Astrocyte (in vitro differentiated cells and primary cell): ENCODE results near the gene MBNL1. TPM values are rescaled to one million over a fixed set of nuclear protein-coding genes. Genes with fewer than 3 reads are reported as not detected.

Source experiments
- DNase-seq: peaks from one replicate; pipeline ENCODE4 v3.0.0-alpha.2; 2010; ENCODE audit warnings: low read depth
- FAIRE-seq: peaks from 2 replicates; lab custom pipeline; 2011; peaks lifted over from hg19 to GRCh38; lab: Jason Lieb, UNC
- H2AFZ ChIP-seq: 2 replicates; pipeline ENCODE4 v1.6.0; 2012; ENCODE audit warnings: low read depth, low read length, inconsistent platforms
- H3K27ac ChIP-seq: 2 replicates; pipeline ENCODE4 v1.5.1; 2011; ENCODE audit warnings: low read depth, low read length, inconsistent platforms
- H3K27me3 ChIP-seq: 2 replicates; pipeline ENCODE4 v1.6.0; 2011; ENCODE audit warnings: low read length, inconsistent platforms; ENCODE audit not compliant: insufficient read depth
- H3K36me3 ChIP-seq: 2 replicates; pipeline ENCODE4 v1.5.1; 2011; ENCODE audit warnings: low read length, inconsistent platforms; ENCODE audit not compliant: insufficient read depth
- H3K4me1 ChIP-seq: 2 replicates; pipeline ENCODE4 v1.5.1; 2011; ENCODE audit warnings: low read length, inconsistent platforms; ENCODE audit not compliant: insufficient read depth
- H3K4me2 ChIP-seq: 2 replicates; pipeline ENCODE4 v1.6.0; 2012; ENCODE audit warnings: low read length, inconsistent platforms
- H3K4me3 ChIP-seq: 2 replicates; pipeline ENCODE4 v1.5.1; 2011; ENCODE audit warnings: low read depth, mild to moderate bottlenecking, low read length, inconsistent platforms; ENCODE audit not compliant: insufficient read depth
- H3K79me2 ChIP-seq: 2 replicates; pipeline ENCODE4 v1.6.0; 2012; ENCODE audit warnings: mild to moderate bottlenecking, low read length, inconsistent platforms; ENCODE audit not compliant: insufficient read depth
- H3K9ac ChIP-seq: 2 replicates; pipeline ENCODE4 v1.6.0; 2012; ENCODE audit warnings: mild to moderate bottlenecking, low read length, inconsistent platforms
- H3K9me3 ChIP-seq: 2 replicates; pipeline ENCODE4 v1.5.1; 2012; ENCODE audit warnings: low read depth, mild to moderate bottlenecking, low read length, inconsistent platforms; ENCODE audit not compliant: insufficient read depth
- H4K20me1 ChIP-seq: 2 replicates; pipeline ENCODE4 v1.6.0; 2012; ENCODE audit warnings: low read length, inconsistent platforms; ENCODE audit not compliant: insufficient read depth
- H3K27ac Mint-ChIP-seq: one replicate; pipeline ENCODE4 v1.8.0; 2021; ENCODE audit warnings: mild to moderate bottlenecking, mixed read lengths; ENCODE audit not compliant: unreplicated experiment
- H3K27me3 Mint-ChIP-seq: one replicate; pipeline ENCODE4 v1.8.0; 2021; ENCODE audit warnings: low read depth, mixed read lengths; ENCODE audit not compliant: unreplicated experiment
- H3K36me3 Mint-ChIP-seq: one replicate; pipeline ENCODE4 v1.8.0; 2021; ENCODE audit warnings: low read depth, mixed read lengths; ENCODE audit not compliant: unreplicated experiment
- H3K4me1 Mint-ChIP-seq: one replicate; pipeline ENCODE4 v1.8.0; 2021; ENCODE audit warnings: low read depth, mixed read lengths; ENCODE audit not compliant: unreplicated experiment
- H3K4me3 Mint-ChIP-seq: one replicate; pipeline ENCODE4 v1.8.0; 2021; ENCODE audit warnings: mild to moderate bottlenecking, moderate library complexity, mixed read lengths; ENCODE audit not compliant: unreplicated experiment
- H3K9me3 Mint-ChIP-seq: one replicate; pipeline ENCODE4 v1.8.0; 2021; ENCODE audit warnings: mild to moderate bottlenecking, mixed read lengths; ENCODE audit not compliant: unreplicated experiment
- CTCF ChIP-seq: IDR thresholded peaks from 2 replicates; pipeline ENCODE4 v1.5.1; 2011; ENCODE audit warnings: low read depth, mild to moderate bottlenecking, inconsistent platforms, low read length, moderate library complexity; ENCODE audit not compliant: insufficient read depth
- EZH2 ChIP-seq: IDR thresholded peaks from 2 replicates; pipeline ENCODE4 v1.6.1; 2012; ENCODE audit warnings: mild to moderate bottlenecking, low read length, inconsistent platforms; ENCODE audit not compliant: insufficient read depth
- total RNA-seq: library from RNA; stranded (reverse); gene quantifications from 2 replicates; pipeline ENCODE4 v1.2.1, GENCODE V29; 2021

MBNL1 gene
- total RNA-seq, 1 donor from 2014 or later = 93.1 TPM

- peaks cover 6% of the 10 kb centered on the region for H3K4me1 ChIP-seq
- Mint-ChIP-seq H3K4me1 (peaks cover 43% of the 10 kb centered on the region), H3K36me3 (no peaks in the 10 kb centered on the region), H3K4me3 (peak overlapping the region; percentile 62), H3K27me3 (no peaks in the 10 kb centered on the region), H3K9me3 (no peaks in the 10 kb centered on the region), H3K27ac (peak overlapping the region; percentile 95)
- no peaks in the 10 kb centered on the region for H3K27me3 ChIP-seq
- no peak for TF ChIP-seq CTCF
- TF ChIP-seq EZH2 = no peak
- DNase-seq (no peak), FAIRE-seq (no peak)
- peaks cover 100% of the 10 kb centered on the region for H3K79me2 ChIP-seq
- H3K4me2 ChIP-seq = peak overlapping the region; percentile 36
- no peak overlapping the region for H3K4me3 ChIP-seq
- peaks cover 44% of the 10 kb centered on the region for H4K20me1 ChIP-seq
- H3K9me3 ChIP-seq = no peaks in the 10 kb centered on the region
- H2AFZ ChIP-seq = no peak overlapping the region
- H3K36me3 ChIP-seq = peaks cover 6% of the 10 kb centered on the region
- no peak overlapping the region for H3K9ac ChIP-seq
- H3K27ac ChIP-seq = no peak overlapping the region
These were observed 113.8 kb downstream of the MBNL1 start for GRCh38 chr3:152382312-152383135.

- Mint-ChIP-seq H3K4me3 (no peak overlapping the region), H3K9me3 (no peaks in the 10 kb centered on the region), H3K4me1 (peaks cover 45% of the 10 kb centered on the region), H3K27ac (peak overlapping the region; percentile 31), H3K36me3 (no peaks in the 10 kb centered on the region), H3K27me3 (no peaks in the 10 kb centered on the region)
- no peak for FAIRE-seq
- H3K9me3 ChIP-seq = no peaks in the 10 kb centered on the region
- H3K4me1 ChIP-seq = peaks cover 6% of the 10 kb centered on the region
- H3K9ac ChIP-seq = no peak overlapping the region
- no peaks in the 10 kb centered on the region for H3K36me3 ChIP-seq
- no peak overlapping the region for H3K4me3 ChIP-seq
- peaks cover 100% of the 10 kb centered on the region for H3K79me2 ChIP-seq
- no peak overlapping the region for H2AFZ ChIP-seq
- H3K27ac ChIP-seq = no peak overlapping the region
- no peaks in the 10 kb centered on the region for H3K27me3 ChIP-seq
- no peak for TF ChIP-seq CTCF
- TF ChIP-seq EZH2 = no peak
- peaks cover 41% of the 10 kb centered on the region for H4K20me1 ChIP-seq
- no peak for DNase-seq
- H3K4me2 ChIP-seq = no peak overlapping the region
These were observed 114.4 kb downstream of the MBNL1 start for GRCh38 chr3:152383136-152383606.

- no peaks in the 10 kb centered on the region for H3K36me3 Mint-ChIP-seq
- H3K27me3 Mint-ChIP-seq = no peaks in the 10 kb centered on the region
- no peak overlapping the region for H3K27ac ChIP-seq
- H3K4me3 ChIP-seq = no peak overlapping the region
- DNase-seq (no peak), FAIRE-seq (no peak)
- peaks cover 45% of the 10 kb centered on the region for H4K20me1 ChIP-seq
- peaks cover 45% of the 10 kb centered on the region for H3K4me1 Mint-ChIP-seq
- H3K27me3 ChIP-seq = no peaks in the 10 kb centered on the region
- no peak overlapping the region for H3K9ac ChIP-seq
- H3K4me3 Mint-ChIP-seq = no peak overlapping the region
- H3K4me2 ChIP-seq = no peak overlapping the region
- no peak for TF ChIP-seq CTCF
- no peak for TF ChIP-seq EZH2
- H3K79me2 ChIP-seq = peaks cover 100% of the 10 kb centered on the region
- no peaks in the 10 kb centered on the region for H3K36me3 ChIP-seq
- no peaks in the 10 kb centered on the region for H3K9me3 Mint-ChIP-seq
- no peaks in the 10 kb centered on the region for H3K9me3 ChIP-seq
- peak overlapping the region; percentile 19 for H3K27ac Mint-ChIP-seq
- H3K4me1 ChIP-seq = peaks cover 6% of the 10 kb centered on the region
- H2AFZ ChIP-seq = no peak overlapping the region
These were observed 115.7 kb downstream of the MBNL1 start for GRCh38 chr3:152384412-152384811.
